ENCODE measurements around the gene DNAJC8. TPM values are rescaled to one million over a fixed set of nuclear protein-coding genes. Genes with fewer than 3 reads are reported as not detected.

The DNAJC8 gene
- total and polyA plus RNA-seq, 2 of the 8 experiments (the other 6 are each of a cell fraction or from before 2014, with no cell fraction given): 116 to 134 TPM

GRCh38 chr1:28236656-28237322 is 4.0 kb upstream of the DNAJC8 start:
- no peaks in the 10 kb centered on the region for H3K27me3 ChIP-seq (replicated peaks in 1 of 4; ENCODE audit: control insufficient read depth in 3 of 4, extremely low read depth in 1 of 4, insufficient read depth in 3 of 4, low read length in 3 of 4)
- 16% methylated on average over 20 of the region's 20 CpGs; no CpG with 5 or more reads in 1 of the 2 experiments for WGBS, 2 experiments (ENCODE audit: extremely low coverage in 1 of 2, insufficient coverage in 1 of 2, insufficient read length in 1 of 2, insufficient replicate concordance in 2 of 2, low coverage in 1 of 2, low lambda C conversion rate in 2 of 2, missing lambda C conversion rate in 1 of 2)
- peaks cover 2 to 10% (median 8%) of the 10 kb centered on the region in 4 experiments; a peak in 5 of 8 replicates for H3K36me3 ChIP-seq (ENCODE audit: control insufficient read depth in 2 of 4, insufficient read depth in 4 of 4, low read length in 3 of 4)
- peaks cover 12 to 33% of the 10 kb centered on the region in 2 experiments for H3K79me2 ChIP-seq (ENCODE audit: control insufficient read depth in 1 of 2, insufficient read depth in 2 of 2, low read length in 2 of 2)
- no peak overlapping the region for H3K23ac ChIP-seq (ENCODE audit: insufficient read length)
- 0 out of 2 replicates have a peak overlapping the region, but pooled peaks have one; percentile 92 for H4K8ac ChIP-seq (ENCODE audit: extremely low read depth, insufficient read depth, low read length)
- peaks cover 11% of the 10 kb centered on the region; the same call in 1 of the 2 replicates for H3K23me2 ChIP-seq (ENCODE audit: low read depth, low read length)
- peak overlapping the region; percentile 87 to 93 for H3K4me2 ChIP-seq (ENCODE audit: insufficient read depth in 1 of 2, low read depth in 2 of 2, low read length in 2 of 2)
- no peak overlapping the region for H3K14ac ChIP-seq (ENCODE audit: insufficient read length)
- DNase-seq (ENCODE audit: low read depth in 1 of 2, low spot score in 2 of 2) (no peak), FAIRE-seq (no peak)
- H2BK15ac ChIP-seq (ENCODE audit: low read length): 0 out of 2 replicates have a peak overlapping the region, but pooled peaks have one; percentile 29
- no peak overlapping the region for H3K56ac ChIP-seq (replicated peaks; ENCODE audit: insufficient read length, low read depth, low read length)
- H2AFZ ChIP-seq (ENCODE audit: low read length): no peak overlapping the region
- CTCF ChIA-PET (ENCODE audit: partially characterized antibody): interaction anchor here (0.5 to 4.0 kb wide), 2 partner anchors 12 to 146 kb away, joined by 4 to 21 read pairs; no protein-coding TSS in a partner anchor
- peak overlapping the region; percentile 56 to 95 (median 88) for H3K9ac ChIP-seq (replicated peaks in 1 of 4; ENCODE audit: extremely low read depth in 1 of 4, low read depth in 3 of 4, low read length in 3 of 4)
- H2BK12ac ChIP-seq (ENCODE audit: low read depth, low read length): 0 out of 2 replicates have a peak overlapping the region, but pooled peaks have one; percentile 50
- 0 out of 2 replicates have a peak overlapping the region, but pooled peaks have one; percentile 23 for H2BK20ac ChIP-seq (ENCODE audit: low read length)
- H3K4me3 ChIP-seq (ENCODE audit: extremely low read depth in 1 of 4, insufficient read depth in 2 of 4, low read depth in 3 of 4, low read length in 4 of 4): peak overlapping the region; percentile 94 to 99 (median 96)
- H2BK5ac ChIP-seq (ENCODE audit: low read depth, low read length): peak overlapping the region; percentile 96
- H3K27ac ChIP-seq (ENCODE audit: low read depth, low read length): peak overlapping the region; percentile 84; the same call in 1 of the 2 replicates
- POLR2A ChIA-PET (ENCODE audit: partially characterized antibody): interaction anchor here (0.6 to 9.1 kb wide), 14 partner anchors 9 to 282 kb away, joined by 3 to 116 read pairs (median 4); partner anchors contain the start of genes EYA3, RCC1 and SESN2
- peaks cover 0 to 4% (median 4%) of the 10 kb centered on the region in 4 experiments; a peak in 4 of 7 replicates for H3K4me1 ChIP-seq (replicated peaks in 1 of 4; ENCODE audit: control insufficient read depth in 3 of 4, insufficient read depth in 4 of 4, low read length in 3 of 4)
- no peak overlapping the region for H3K18ac ChIP-seq (ENCODE audit: extremely low read depth, low read length)
- H4K91ac ChIP-seq (replicated peaks; ENCODE audit: insufficient read length, low read length): no peak overlapping the region
- no peaks in the 10 kb centered on the region for H3K9me3 ChIP-seq (ENCODE audit: insufficient read depth in 2 of 2, low read depth in 1 of 2, low read length in 1 of 2)
- H2AK5ac ChIP-seq (ENCODE audit: low read depth, low read length): no peak overlapping the region
- H2BK120ac ChIP-seq (replicated peaks; ENCODE audit: low read depth, low read length): no peak overlapping the region
- H3K4ac ChIP-seq (replicated peaks; ENCODE audit: insufficient read length, low read depth, low read length): peak overlapping the region; percentile 29
- H4K5ac ChIP-seq (ENCODE audit: insufficient read length, low read depth, low read length): no peak overlapping the region
- no peaks in the 10 kb centered on the region for H4K20me1 ChIP-seq (replicated peaks in 1 of 2; ENCODE audit: control insufficient read depth in 1 of 2, insufficient read depth in 2 of 2, low read length in 2 of 2)
- H3K79me1 ChIP-seq (ENCODE audit: low read depth, low read length): peaks cover 12% of the 10 kb centered on the region
- TF ChIP-seq EZH2 (IDR thresholded peaks at IDR 0.05; ENCODE audit: low read depth, low read length, severe bottlenecking): no peak
- TF ChIP-seq NANOG (IDR thresholded peaks at IDR 0.05; ENCODE audit: insufficient read depth, low read depth, low read length, poor library complexity, severe bottlenecking): no peak
- no peak for TF ChIP-seq SIX5 (IDR thresholded peaks at IDR 0.05; ENCODE audit: low read depth, low read length)
- no peak for TF ChIP-seq ZNF274 (IDR thresholded peaks at IDR 0.05; ENCODE audit: borderline replicate concordance, extremely low read depth, low read length)
- TF ChIP-seq JUND (IDR thresholded peaks at IDR 0.05; ENCODE audit: low read length): no peak
- no peak for TF ChIP-seq KDM5A (IDR thresholded peaks at IDR 0.05; ENCODE audit: low read length)
- TF ChIP-seq KDM4A (IDR thresholded peaks at IDR 0.05; ENCODE audit: low read depth, low read length, severe bottlenecking): no peak
- no peak for TF ChIP-seq SAP30 (IDR thresholded peaks at IDR 0.05; ENCODE audit: insufficient read depth, insufficient replicate concordance, low read length)
- TF ChIP-seq SP4 (IDR thresholded peaks at IDR 0.05; ENCODE audit: low read length): no peak
- TF ChIP-seq RAD21 (IDR thresholded peaks at IDR 0.05 in 1 of 2, conservative IDR thresholded peaks at IDR 0.05 in 1 of 2; ENCODE audit: low read depth in 2 of 2, low read length in 2 of 2): no peak
- no peak for TF ChIP-seq PHF8 (conservative IDR thresholded peaks at IDR 0.05; ENCODE audit: low read depth, low read length)
